Posterior cingulate gyrus (tissue), 11 donors: ENCODE measurements around the gene PLD3.

ENCODE experiments used
- DNase-seq, 10 donors: peaks; one replicate each; pipeline versions ENCODE4 v3.0.0 to v3.0.0-alpha.2; 2020 to 2021; ENCODE audit warnings: mixed read lengths in 3 of 10
- intact Hi-C: fragments of 100-400 bp; cut with DNase I; formaldehyde crosslinking; loops from one replicate; pipeline ENCODE4 v1.15.1; 2023

The PLD3 gene

DNA sequence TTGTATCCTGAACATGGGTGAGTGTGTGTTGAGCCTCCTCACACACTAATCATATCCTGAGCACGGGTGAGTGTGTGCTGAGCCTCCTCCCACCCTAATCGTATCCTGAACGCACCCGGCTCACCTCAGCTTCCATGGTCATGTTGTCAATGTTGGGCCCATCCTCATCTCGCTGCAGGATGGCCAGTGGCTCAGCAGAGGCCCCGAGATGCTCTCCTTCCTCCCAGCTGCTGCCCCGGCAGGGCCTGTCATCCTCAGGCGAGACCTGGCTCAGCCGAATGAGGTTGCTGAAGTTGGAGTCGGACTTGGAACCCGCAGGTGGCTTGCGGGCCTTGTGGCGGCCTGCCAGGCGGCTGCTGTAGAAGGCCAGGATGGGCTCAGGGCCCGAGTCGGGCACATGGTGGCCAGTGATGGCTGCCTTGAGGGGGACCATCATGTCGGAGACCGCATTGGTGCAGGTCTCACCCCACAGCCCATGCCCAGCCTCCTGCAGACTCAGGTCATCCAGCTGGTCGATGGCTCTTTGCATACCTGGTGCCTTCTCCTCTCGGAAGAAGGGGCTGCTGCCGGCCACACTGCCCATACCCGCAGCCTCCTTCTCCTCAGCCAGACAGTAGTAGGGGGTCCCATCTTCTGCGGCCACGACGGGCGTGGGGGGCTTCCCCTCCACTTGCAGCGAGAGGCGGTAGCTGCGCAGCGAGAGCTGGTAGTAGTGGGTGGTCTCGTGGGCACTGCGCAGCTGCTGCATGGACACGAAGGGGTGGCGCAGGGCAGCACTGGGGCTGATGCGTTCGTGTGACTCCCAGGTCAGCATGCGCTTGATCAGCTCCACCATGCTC is 31.9 kb downstream of the PLD3 start:
- peak in 1 of 10 donors; percentile 82 for DNase-seq
- intact Hi-C loops: no loop called here

GRCh38 chr19:40381321-40381720 is 32.8 kb downstream of the PLD3 start:
- intact Hi-C loops: no loop called here

GRCh38 chr19:40383668-40384248 is 35.3 kb downstream of the PLD3 start:
- intact Hi-C loops: no loop called here
- DNase-seq: no peak

More at GRCh38 chr19:40381321-40381720, 32.8 kb downstream of the PLD3 start:
- no peak for DNase-seq

DNA sequence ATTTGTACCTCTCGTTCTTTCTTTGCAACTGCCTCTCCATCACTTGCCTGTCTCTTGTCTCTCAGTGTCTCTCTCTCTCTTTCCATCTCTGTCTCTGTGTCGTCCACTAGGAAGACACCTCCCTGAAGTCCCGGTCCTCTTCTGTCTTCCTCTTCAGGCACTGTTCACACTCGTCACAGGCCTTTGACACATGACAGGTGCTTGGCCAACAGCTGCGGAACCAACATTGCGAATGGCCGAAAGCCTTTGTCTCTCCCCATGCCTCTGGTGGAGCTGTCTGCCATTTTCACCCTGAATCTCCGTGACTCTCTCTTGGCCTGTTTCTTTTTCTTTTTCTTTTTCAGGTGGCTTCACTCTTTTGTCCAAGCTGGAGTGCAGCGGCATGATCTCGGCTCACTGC is 38.7 kb downstream of the PLD3 start:
- intact Hi-C loops: no loop called here

DNA sequence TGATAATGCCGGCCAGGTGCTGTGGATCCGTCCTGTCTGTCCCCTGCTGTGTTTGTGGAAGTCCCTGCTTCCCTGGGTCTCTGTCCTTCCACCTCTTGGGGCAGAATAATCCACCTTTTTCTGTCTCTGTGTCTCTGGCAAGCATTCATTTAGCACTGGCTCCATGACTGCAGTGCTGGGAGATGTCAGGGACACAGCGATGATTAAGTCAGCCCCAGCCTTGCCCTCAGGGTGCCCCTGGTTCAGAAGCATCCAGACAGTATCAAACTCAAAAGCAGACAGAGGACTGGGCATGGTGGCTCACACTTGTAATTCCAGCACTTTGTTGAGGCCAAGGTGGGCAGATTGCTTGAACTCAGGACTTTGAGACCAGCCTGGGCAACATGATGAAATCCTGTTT is 40.0 kb downstream of the PLD3 start:
- no peak for DNase-seq
- intact Hi-C loops: no loop called here

More for the DNA sequence above, 38.7 kb downstream of the PLD3 start:
- DNase-seq: no peak

GRCh38 chr19:40389404-40390083 is 41.0 kb downstream of the PLD3 start:
- intact Hi-C loops: no loop called here
- DNase-seq: no peak

DNA sequence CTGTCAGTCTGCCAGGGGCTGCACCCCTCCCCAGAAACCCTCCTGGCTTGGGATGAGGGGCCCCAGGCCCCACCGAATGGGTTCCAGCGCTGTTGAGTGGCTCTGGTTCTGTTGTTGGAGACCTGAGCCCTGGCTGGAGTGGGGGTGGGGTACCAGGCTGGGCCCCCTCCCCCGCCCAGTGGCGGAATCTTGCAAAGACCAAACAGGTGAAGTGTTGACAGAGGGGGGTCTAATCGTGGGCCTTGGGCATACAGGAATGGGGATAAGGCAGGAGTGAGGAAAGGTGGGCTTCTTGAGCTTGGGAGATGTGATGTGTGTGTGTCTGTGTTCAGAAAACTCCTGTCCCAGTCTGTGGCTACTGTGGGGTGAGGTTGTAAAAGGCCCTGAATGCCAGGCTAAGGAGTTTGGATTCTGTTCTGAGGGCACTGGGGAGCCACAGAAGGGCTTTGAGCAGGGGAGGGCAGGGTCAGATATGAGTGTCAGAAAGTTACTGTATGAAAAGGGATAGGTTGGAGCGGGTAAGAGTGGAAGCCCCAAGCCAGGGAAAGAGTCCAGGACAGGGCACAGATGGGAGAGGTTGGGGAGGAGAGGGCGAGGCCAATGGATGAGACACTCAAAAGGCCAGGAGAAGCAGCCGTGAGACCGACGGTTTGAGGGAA is 41.7 kb downstream of the PLD3 start, which contains the start of gene HIPK4:
TSS of gene HIPK4 (minus strand) at position 98 of the 659 bp plus-strand sequence. CDS start 279 bp downstream, outside the sequence.
- intact Hi-C loops: no loop called here
- DNase-seq: no peak

GRCh38 chr19:40392123-40392522 is 43.6 kb downstream of the PLD3 start:
- intact Hi-C loops: no loop called here
- DNase-seq: no peak

GRCh38 chr19:40392894-40393517 is 44.5 kb downstream of the PLD3 start:
- DNase-seq: no peak
- intact Hi-C loops: no loop called here

DNA sequence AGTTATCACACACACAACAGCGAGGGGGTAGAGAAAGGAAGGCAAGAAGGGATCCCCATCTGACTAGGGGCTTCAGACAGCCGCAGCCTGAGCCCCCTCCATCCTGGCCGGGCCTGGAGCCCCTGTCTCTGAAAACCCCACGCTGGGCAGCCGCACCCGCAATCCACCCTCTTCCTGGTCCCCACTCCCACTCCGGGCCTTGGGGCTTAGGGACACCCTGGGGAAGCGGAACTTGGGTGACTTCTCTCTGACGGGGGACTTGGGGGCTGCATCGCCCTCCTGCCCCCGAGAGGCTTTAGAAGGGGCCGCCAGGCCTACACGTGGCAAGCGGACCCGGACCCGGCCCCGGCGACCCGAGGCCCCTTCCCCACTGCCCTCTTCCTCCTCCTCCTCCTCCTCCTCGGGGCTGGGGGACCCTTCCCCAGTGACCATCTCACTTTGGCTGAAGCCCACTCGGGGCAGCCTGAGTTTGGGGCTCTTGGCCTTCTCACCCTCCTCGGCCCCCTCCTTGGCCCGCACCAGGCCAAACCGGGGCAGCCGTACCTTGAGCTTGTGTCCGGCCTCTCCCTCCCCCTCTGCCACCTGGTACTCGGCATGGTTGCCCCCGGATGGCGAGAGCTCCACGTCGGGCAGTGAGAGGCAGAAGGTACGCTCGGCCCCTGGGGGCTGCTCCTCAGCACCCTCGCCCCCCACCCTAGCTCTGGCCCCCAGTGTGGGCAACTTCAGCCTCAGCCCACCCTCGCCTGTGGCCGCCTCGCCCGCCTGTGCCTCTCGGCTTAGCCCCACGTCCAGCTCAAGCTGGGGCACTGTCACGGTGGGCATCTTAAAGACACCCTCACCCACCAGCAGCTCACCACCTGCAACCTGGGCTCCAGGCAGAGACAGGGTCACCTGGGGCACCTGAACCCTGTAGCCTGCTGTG is 45.7 kb downstream of the PLD3 start:
- intact Hi-C loops: no loop called here
- no peak for DNase-seq

GRCh38 chr19:40394816-40395210 is 46.3 kb downstream of the PLD3 start:
- no peak for DNase-seq
- intact Hi-C loops: no loop called here

- no peak for DNase-seq
- intact Hi-C loops: no loop called here
Observed at GRCh38 chr19:40395956-40396355, 47.5 kb downstream of the PLD3 start.

- DNase-seq: no peak
Observed at GRCh38 chr19:40396886-40397567, 48.5 kb downstream of the PLD3 start.

DNA sequence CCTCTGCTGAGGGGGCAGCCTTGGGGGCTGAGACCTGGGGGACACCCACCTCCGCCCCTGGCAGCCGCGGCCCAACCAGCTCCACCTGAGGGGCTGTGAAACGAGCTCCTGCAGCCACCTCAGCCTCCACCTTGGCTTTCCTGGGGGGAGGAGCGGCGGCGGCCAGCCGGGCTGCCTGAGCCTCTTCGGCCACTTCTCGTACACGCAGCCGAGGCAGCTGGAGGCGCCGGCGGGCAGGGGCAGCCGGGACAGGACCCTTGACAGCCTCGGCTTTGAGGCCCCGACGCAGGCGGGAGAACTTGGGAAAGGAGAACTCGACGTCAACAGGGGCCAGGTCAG is 49.0 kb downstream of the PLD3 start:
- intact Hi-C loops: no loop called here
- no peak for DNase-seq

More at GRCh38 chr19:40396886-40397567, 48.5 kb downstream of the PLD3 start:
- intact Hi-C loops: no loop called here

GRCh38 chr19:40398417-40399131 is 50.1 kb downstream of the PLD3 start:
- intact Hi-C loops: no loop called here
- peak in 1 of 10 donors; percentile 22 for DNase-seq

DNA sequence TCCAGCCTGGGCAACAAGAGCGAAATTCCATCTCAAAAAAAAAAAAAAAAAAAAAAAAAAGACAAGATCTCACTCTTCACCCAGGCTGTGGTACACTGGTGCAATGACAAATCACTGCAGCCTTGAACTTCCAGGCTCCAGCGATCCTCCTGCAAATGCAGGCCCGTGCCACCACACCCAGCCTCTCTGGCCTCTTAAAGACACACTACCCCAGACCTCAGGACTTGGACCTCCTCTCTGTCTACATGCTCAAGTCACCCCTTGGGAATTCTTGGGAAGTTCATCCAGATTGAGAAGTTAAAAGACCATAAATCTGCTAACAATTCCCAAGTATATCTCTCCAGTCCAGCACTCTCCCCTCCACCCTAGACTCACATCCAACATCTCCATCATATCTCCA is 52.1 kb downstream of the PLD3 start:
- DNase-seq: no peak
- intact Hi-C loops: no loop called here

DNA sequence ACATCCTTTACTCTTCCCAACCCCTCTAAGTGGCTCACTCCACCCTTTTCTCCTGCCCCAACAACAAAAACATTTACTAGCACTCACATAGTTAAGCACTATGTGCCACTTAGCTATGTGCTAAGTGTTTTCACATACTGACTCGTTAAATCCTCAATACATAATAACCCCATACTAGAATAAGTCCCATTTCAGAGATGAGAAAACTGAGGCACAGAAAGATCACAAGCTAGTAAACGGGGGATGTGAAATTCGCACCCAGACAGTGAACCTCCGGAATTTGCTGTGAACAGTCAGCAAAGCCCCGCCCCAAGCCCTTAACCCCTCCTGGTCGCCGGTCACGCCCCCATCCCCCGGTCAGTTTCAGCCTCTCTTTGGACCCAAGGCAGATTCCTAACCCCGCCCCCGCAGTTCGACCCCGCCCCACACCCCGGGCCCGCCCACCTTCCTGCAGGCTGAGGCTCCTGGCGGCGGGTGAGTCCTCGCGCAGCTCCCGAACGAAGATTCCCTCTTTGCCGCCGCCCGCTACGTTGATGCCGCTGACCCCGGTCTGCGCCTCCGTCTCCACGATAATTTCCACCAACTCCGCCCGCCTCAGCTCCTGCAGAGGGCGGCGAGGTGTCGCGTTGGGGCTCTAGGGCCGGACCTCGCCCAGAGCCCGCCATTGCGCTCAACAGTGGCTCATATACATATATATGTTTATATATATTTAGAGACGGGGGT is 54.9 kb downstream of the PLD3 start:
- intact Hi-C loops: no loop called here
- DNase-seq: peak in 7 of 10 donors; percentile 35 to 91 (median 41)
